Body of pancreas (tissue), 4 donors: ENCODE data around the gene GARIN1A.
"Not testable (repeated sequence)": the region's sequence is repeated elsewhere in the genome, so short reads cannot be mapped to it uniquely, and the experiment has no call there.

Experiments
- CTCF ChIP-seq, 7 experiments: fragments of 450-650 bp in 4 of 7; fragments of 200-600 bp in 3 of 7; sonication (generic) in 3 of 7; IDR thresholded peaks; one replicate each; pipeline ENCODE4 v1.5.1; 2016 to 2019; ENCODE audit warnings: antibody characterized with exemption in 7 of 7
- POLR2A ChIP-seq, 3 donors: fragments of 450-650 bp; IDR thresholded peaks; one replicate each; pipeline ENCODE4 v1.6.1; 2016; ENCODE audit warnings: antibody characterized with exemption in 3 of 3, mild to moderate bottlenecking in 2 of 3

GRCh38 chr7:128627124-128627523 lies 45.0 kb upstream of the GARIN1A start:
- not testable (repeated sequence) for TF ChIP-seq CTCF, POLR2A (IDR thresholded peaks at IDR 0.05)
